Activated gamma-delta T cell treated with anti-CD3 and anti-CD28 coated beads, Interleukin-2, amount 50 U/mL, for 16 hours (primary cell): ENCODE results near the gene CACNA1S.

Experiments used
- DNase-seq: peaks from one replicate; pipeline ENCODE4 v3.0.0-alpha.2; 2020; ENCODE audit warnings: low read depth

Gene CACNA1S

DNA sequence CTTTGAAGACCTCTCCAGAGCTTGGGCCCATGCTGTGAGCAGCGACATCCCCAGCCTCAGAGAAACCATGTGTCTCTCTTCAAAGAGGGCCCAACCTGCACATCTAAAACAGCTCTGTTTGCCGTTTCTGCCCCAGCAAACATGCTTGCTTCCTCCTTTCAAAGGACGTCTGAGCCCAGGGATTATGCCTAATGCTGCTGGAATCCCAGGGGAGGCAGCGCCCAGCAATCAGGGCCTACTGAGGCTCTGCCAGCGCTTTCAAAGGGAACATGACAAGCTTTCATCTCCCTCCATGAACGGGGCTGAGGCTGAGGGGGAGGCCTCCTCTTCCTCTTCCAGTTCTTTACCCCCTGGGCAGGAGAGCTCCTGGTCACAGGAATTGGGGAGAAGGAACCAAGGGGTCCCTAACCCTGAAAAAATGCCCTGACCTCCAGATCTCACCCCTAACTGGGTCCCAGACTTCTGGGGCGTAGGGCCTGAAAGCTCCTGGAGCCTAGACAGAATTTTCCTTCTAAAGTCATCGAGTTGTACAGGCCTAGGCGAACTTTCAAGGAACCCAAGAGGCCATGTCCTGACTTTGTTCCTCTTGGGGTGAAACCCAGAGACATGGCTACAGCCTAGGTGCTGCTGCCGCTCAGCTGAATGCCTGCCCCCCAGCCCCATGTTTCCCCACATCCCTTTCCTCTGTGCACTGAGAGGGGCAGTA is 28.2 kb upstream of the CACNA1S start:
- DNase-seq, result no peak

DNA sequence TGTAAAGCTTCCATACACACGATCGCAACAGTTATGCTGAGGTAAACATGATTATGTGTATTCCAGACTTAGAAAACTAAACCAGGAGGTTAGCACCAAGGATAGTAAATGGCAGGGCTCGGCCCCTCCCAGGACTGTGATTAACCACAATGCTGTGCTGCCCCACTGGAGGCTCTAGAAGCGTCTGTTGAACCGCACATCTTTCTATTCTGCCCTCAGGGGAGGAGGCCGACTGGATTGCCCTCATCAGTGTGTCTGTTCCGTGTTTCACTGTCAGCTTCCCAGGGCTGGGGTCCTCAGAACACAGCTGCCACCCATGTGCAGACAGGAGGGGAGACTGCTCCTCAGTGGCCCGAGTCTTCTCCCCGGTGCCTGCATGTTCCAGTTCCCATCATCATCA is 27.5 kb upstream of the CACNA1S start:
- no peak for DNase-seq

DNA sequence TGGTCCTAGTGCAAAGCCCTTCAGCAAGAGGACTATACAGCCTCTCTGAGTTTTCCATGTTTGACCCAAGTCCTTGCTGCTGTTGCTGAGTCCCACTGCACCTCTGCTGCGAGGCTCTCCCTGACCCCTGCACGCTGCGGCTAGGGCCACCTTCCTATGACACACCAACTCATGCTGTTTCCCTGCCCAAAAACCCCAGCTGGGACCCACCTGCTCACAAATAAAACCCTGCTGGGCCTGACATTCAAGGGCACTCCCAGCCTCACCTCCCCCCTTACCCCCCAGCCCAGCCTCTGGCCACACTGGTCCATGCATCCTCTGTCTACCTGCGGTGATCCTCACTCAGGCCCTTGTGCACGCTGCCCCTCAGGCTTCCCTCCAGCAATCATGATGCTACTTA is 27.1 kb upstream of the CACNA1S start:
- no peak for DNase-seq

DNA sequence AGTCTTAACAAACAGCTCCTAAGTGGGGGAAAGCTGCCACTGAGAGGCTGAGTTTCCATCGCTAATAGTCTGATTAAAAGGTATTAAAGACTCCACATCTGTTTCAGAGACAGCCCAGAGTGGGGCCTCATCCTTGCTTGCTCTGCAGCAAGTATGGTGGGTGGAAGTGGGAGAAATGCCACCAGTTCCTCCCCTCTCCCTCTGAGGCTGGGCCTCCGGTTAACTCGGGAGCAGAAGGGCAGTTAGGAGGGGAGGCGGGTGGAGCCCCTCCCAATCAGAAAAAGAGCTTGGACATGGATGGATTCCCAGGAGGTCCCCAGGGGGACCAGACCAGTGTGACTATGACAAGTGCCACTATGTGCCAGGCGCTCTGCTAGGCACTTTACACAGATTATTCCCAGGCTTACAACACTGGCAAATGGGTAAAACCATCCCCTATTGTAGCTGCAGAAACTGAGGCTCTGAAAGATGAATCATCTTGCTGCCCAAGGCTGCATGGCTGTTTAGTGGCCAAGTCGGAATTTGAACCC is 26.1 kb upstream of the CACNA1S start:
- DNase-seq, result no peak

DNA sequence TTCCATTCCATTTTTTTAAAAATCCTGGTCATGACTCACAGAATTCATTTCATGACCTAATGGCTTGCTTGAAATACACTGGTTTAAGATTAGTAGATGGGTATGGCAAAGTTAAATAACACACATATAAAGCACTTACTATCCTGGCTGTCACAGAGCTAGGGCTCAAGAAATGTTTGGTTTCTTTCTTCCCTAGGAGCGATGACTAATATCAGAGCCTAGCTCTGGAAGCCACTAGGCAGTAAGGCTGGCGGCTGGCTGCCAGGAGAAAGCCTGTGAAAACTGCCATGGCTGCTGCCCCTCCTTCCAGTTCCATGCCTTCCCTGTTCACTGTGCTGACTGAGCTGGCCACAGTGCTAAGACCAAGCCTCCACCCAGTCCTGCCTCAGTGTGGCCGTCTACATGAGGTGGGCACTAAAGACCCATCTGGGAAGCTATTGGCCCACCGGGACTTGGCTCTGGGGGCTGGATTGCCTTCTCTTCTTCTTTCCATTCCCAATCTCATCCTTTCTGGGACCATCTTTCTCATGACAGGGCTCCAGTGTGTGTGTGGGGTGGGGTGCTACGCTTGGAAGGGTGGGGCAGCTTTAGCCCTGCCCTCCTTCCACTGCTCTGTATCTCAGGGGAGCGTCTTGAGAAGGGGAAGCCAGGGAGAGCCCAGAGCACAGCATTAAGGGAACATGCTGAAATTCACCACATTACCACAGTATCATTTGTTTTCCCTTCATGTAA is 25.5 kb upstream of the CACNA1S start:
- no peak for DNase-seq

DNA sequence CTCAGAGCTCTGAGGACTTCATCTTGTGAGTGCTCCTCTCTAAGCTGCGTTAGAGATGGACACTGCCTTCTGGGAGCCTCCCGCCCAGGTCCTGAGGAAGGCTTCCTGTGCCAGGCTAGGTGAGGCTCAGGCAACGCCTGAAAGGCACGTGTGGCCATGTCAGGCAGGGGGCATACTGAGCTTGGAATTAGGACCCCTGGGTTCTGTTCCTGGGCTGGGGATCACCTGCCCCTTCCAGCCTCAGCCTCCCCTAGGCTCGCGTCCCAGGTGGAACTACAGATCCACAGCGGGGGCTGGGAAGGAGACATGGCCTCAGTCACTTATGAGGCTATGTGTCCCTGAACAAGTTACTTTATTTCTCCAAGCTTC is 24.8 kb upstream of the CACNA1S start:
- no peak for DNase-seq

DNA sequence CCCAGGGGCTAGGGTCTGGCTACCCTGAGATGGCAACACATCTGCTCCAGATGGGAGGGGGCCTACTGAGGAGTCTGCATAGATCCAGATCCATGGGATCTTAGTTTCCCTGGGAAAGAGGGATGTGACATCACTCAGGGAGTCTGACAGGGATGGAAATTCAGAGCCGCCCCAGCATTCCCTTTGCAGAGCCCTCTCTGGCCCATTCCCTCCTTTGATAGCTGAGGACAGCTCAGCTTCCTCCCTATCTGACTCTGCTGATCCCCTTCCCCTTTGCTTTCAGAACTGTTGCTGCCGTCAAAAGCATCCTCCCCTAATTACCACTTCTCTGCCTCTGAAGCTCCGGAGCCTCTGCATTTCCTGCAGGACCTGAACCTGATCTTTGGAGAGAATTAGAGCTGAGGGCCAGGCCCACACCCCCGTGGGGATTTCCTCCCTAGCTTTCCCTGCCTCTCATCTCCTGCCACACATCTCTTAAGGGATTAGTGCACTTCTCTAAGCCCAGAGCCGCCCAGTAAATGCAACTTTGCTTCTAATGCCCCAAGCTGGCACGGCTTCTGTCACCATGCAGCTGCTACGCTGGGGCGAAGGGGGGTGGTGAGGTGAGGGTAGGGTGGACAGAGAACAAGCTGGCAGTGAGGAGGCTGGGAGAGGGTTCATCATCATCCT is 24.3 kb upstream of the CACNA1S start:
- DNase-seq, result no peak

DNA sequence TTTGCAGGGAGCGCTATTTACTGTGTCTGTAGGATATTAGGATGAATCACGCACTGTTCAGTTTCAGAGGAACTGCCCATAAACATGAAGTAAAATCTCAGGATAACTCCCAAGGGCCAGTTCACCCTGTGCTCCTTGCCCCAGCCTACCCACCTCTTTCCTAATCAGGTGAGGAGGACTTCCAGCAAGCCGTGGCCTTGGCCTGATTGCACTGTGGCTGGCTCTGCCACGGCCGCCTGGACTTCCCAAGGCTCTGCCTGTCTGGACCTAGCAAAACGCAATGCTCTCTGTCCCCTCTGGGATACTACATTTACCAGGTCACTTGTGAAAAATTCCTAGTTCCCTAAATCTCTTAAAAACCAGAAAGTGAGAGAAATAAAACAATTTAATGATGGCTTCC is 22.2 kb upstream of the CACNA1S start:
- DNase-seq, result no peak

DNA sequence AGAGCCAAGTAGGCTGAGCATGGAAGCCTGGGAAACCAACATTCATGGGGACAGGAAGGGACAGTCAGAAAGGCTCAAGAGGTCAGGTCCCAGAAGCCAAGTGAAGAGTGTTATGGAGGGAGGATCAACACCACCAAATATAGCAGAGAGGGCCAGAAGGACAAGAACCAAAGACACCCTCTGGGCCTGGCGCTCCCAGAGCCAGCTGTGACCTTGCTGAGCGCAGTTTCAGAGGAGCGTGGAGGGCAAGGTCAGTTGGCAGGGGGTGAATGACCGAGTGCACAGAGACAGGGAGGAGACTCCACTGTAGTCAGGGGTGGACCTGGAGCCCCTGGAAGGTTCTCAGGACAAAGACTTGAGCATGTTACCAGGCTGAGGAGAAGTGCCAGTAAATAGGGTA is 19.2 kb upstream of the CACNA1S start:
- DNase-seq, result no peak

DNA sequence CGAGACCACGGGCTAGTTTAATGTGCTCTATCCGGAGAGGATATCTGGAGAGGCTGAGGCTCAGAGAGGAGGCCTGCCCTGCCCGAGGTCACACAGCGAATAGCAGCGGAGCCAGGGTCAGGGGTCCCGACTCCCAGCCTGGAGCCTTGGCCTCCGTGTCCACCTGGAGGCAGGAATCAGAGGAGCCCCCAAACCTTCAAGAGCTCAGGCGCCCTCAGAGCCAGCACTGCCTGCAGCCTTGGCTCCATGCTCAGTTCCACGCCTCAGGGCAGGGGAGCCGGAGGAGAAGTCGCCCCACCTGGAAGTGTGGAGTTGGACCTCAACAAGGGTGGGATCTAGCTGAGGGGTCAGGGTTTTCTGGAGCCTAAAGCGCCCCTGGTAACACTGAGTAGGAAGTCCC is 16.7 kb upstream of the CACNA1S start:
- DNase-seq, result no peak

DNA sequence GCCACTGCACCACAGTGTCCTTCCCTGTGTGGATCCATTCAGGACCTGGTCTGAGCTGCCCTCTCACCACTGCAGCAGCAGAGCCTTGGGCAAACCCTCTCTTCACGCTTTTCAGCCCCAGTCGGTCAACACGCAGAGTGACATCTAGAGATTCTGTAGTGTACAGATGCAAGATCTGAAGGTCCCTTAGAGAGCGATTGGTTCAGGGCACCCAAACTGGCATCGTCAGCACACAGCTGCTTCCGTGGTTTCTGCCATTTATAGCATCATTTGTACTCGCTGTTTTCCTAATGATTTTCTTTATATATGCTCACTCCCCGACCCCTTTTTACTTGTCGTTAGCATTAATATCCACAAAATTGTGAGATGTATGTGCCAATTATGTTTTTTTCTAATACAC is 16.2 kb upstream of the CACNA1S start:
- DNase-seq, result no peak

DNA sequence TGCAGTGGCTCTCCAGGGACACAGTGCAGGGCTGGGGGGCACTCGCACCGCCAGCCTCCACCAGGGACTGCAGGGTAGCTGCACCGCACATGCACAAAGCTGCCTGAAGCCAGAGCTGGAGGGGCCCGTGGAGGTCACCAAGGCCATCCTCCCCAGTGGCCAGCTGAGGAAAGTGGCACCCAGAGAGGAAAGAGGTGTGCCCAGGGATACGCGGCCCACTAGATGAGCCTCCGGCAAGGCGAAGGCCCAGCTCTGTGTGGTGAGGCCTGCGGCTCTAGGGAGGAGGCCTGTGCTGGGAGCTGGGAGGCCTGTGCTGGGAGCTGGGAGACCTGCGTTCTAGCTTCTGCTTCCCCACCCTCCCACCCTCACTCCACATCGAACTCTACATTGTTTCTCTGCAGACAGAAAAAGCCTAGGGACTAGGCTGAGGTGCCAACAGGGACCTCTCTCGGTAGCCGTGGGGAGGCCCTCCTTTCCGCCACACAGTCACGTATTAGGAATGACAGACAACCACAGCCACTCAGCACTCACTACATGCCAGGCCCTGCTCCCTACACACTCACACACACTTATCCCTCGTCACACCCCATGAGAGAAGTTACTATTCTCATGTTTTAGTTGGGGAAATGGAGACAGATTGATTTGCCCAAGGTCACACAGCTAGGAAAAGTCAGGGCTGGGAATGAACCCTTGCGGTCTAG is 15.7 kb upstream of the CACNA1S start:
- no peak for DNase-seq

DNA sequence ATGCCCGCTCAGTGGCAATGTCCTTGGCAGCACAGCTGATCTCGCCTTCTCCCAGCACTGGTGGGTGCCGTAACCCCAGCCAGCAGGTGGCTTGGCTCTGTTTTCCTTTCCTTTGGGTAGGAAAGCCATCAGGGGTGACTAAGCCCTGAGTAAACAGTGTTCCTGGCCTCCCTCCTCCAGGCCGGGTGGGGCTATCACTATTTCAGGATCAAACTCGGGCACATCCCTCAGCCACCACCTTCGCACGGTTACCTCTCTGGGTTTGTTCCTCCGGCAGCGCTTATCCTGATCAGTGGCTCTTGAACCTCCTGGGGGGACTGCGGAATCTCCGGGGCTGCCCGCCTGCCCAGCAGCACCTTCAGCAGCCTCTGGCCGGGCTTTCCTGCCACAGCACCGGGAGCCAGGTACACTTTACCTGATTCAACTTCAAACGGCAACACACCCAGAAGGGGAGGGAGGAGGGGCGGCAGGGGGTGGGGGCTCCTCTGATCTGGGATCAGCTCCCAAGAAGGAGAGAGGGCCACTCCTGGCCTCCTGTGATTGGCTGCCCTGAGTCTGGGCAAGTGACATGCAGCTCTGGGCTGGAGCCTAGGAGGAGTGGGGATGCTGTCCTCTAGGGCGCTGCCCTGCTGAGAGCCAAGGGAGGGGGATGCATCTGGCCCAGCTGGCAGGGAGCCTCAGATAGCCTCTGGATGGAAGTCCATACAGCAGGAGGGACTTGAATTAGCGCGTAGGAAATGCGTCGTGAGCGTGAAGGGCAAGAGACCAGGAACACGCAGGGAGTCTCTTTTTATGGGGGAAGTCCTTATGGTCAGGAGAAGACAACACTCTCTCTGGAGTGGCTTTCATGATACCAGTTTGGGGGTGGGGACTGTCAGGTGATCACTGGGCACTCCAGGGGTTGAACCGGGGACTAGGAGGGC is 14.9 kb upstream of the CACNA1S start, which contains the start of gene ASCL5:
TSS of gene ASCL5 (minus strand) at position 353 of the 923 bp plus-strand sequence. CDS start 11,812 bp downstream, outside the sequence.
- DNase-seq, result no peak

DNA sequence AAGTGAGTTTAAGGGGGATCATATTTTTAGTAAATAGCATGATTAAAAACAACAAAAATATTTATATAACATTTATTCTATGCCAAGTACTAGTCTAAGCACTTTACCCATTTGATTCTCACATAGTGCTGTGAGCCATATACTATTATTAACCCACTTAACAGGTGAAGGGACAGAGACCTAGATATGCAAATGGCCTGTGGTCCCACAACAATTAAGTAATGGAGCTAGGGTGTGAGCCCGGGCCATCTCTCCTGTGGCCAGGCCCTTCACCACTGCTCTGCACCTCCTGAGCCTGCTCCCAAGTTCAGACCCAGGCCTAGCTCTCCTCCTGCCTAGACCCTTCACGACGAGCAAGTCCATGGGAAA is 14.2 kb upstream of the CACNA1S start:
- no peak for DNase-seq

DNA sequence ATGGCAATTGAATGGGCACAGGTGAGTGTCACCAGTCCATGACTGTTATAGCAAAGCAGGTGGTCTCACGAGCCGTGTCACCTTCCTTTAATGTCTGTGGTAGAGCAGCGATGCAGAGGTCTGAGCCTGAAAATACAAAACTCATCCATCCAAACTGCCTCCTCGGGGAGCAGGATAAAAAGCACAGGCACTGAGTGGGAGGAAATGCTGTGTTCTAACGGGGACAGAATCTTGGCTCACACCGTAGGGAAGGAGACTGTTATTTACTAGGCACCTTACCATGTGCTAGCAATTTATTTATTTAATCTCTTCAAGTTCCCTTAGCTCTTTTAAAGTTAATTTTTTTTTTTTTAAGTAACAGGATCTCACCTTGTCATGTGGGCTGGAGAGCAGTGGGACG is 13.6 kb upstream of the CACNA1S start:
- no peak for DNase-seq

DNA sequence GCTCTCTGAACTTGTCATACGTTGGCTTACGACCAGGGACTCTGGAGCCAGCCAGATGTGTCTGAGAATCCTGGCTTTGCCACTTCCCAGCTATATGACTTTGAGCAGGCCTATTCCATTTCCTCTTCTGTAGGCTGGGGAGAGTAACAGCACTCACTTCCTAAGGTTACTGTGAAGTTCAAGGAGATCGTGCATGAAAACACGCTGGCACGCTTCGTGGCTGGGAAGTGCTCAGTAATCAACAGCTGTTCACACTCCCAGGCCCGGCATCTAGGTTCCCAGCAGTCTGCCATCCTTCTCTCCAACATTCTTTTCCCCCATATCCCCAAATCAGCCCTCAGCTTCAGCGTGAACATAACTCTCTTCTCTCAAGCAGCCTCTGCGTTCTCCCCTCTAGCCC is 12.8 kb upstream of the CACNA1S start:
- no peak for DNase-seq

DNA sequence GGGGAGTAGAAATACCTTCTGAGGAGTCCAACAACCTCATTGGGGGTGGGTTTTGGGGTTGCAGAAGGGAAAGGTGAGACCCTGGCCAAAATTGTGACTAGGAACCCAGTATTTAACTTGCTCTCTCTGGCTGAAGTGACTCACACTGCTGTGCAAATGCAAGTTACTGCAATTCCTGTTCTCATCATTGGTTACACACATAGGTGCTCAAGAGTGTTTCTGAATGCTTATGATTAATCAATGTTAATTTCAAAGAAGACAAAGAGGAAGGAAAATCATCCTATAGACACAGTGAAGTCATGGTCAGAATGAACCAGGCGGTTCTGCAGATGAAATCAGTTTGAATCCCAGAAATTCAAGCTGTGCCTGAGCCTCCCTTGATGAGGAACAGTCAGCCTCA is 11.6 kb upstream of the CACNA1S start:
- DNase-seq, result no peak

DNA sequence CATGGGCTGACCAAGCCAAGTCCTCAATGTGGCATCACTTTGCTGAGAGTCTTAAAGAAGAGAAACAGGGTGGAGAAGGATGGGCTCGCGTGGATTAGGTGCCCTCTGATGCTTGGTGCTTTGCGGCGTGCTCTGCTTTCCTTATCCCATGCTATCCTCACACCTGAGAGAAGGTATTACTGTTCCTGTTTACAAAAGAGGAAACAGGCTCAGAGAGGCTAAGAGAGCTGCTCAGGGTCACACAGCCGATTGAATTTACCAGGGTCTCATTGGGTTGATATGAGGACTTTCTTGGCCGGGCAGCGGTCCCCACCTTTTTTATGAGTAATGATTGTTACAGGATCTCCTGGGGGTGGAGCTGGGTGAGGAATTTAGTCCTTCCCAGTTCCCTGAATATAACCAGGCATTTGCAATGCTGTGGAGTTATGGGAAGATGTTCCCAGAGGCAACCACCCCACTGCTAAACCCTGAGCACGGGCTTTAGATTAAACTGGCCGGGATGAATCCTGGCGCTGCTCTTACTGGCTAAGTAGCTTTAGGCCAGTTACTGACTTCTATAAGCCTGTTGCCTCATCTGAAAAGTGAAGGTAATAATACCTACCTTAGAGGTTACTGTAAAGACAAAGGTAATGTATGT is 10.2 kb upstream of the CACNA1S start:
- no peak for DNase-seq

DNA sequence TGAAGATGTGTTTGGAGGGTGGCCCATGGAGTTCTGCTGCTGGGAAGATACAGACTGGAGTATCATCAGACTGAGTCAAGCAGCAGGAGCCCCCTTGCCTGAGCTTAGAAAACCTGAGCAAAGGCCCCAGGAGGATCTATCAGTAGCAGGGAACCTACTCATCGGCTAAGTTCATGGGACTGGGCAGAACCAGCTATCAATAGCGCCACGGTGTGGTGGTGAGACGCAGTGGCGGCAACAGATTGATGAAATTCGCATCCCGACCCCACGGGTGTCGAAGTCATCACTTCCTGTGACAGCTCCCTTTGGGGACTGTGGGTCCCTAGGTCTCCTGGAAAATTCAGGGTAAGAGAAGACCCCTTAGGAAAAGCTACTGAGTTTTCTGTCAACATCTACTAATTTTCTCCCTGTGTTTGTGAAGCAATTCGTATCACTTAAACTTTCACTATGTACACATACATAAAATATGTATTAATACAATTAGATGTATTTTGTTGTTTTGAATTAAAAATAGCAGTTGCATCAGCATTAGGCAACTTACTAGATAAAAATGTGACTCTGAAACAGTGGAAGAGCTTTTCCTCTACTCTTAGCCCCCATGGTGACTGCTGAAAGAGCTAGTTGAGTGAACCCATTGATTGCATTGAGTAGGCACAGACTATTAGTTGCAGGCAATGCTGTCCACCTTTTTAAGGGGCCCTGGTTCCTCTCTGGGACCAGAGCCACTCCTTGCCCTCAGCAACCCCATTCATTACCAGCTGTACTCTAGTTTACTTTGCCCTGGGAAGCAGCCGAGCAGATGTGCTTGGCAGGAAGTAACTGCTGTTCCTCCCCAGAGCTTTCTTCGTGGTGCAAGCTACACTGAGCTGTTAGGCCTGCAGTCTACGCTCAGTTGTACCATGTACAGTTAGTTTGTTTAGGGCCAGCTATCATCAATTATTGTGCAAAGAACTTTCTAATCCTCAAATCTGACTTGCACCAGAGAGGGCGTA is 7.3 kb upstream of the CACNA1S start:
- peak; percentile 7 for DNase-seq

DNA sequence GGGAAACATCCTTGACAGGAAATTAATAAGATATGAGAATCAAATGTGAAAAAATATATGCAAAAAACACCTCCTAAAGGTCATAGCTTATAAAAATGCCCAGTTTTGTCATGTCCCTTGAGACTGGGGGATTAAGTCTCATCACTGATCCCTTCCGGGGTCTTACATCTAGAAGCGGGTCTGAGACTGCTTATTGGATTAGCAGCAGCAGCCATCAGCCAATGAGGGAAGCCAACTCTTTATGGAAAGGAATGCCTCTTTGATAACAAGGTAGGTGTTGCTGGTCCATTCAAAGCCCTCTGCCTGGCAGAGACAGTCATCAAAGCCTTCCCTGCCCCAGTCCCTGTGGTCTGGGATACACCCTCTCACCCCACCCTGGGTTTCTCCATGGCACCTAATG is 3.9 kb upstream of the CACNA1S start:
- DNase-seq, result no peak
